HCT116 (cell line): ENCODE results near the gene STK39. TPM values are rescaled to one million over a fixed set of nuclear protein-coding genes. Genes with fewer than 3 reads are reported as not detected.

ENCODE experiments used
- ATAC-seq: fragments of 200-7000 bp; cut with Tn5 transposase; 2 replicates; pipeline ENCODE4 v1.9.1; 2020; ENCODE audit warnings: mild to moderate bottlenecking, moderate library complexity
- BruUV-seq: library from RNA; stranded (reverse); fragments of 400-500 nt; replicated peaks from 2 replicates; lab custom pipeline; 2021; lab: Mats Ljungman, UMichigan
- CTCF ChIA-PET: fragments of 300-600 bp; sonication (Branson Sonifier 250); formaldehyde crosslinking; loops from one replicate; lab custom pipeline; 2021; ENCODE audit warnings: antibody characterized with exemption; lab: Charles Lee
- POLR2A ChIA-PET: fragments of 300-600, 350-600 bp; sonication (Branson Sonifier 250); formaldehyde crosslinking; loops from one replicate; lab custom pipeline; 2021; ENCODE audit warnings: antibody characterized with exemption; lab: Charles Lee
- RAD21 ChIA-PET, 2 experiments: fragments of 300-600 bp; sonication (Branson Sonifier 250); formaldehyde crosslinking; loops; one replicate each; lab custom pipeline; 2023; ENCODE audit warnings: low total read pairs in 2 of 2; ENCODE audit not compliant: uncharacterized antibody in 2 of 2, unreplicated experiment in 2 of 2, low non-redundant PET in 1 of 2; lab: Charles Lee
- DNase-seq: peaks from one replicate; pipeline ENCODE4 v3.0.0-alpha.2; 2010; ENCODE audit warnings: low read depth, low spot score
- H2AFZ ChIP-seq: fragments of 200-600 bp; shearing (Covaris generic), sonication (generic); 2 replicates; pipeline ENCODE4 v1.6.1; 2017; ENCODE audit warnings: low read depth, mixed run types, mixed read lengths, antibody characterized with exemption, low read length; ENCODE audit not compliant: poor library complexity, severe bottlenecking
- H3K27ac ChIP-seq: 2 replicates; pipeline ENCODE4 v1.5.1; 2012; ENCODE audit warnings: low read depth, low read length
- H3K27me3 ChIP-seq: fragments of 200-600 bp; sonication (generic); 2 replicates; pipeline ENCODE4 v1.6.1; 2016; ENCODE audit warnings: mixed run types, low read length, mixed read lengths; ENCODE audit not compliant: insufficient read depth
- H3K36me3 ChIP-seq, 2 experiments: fragments of 200-500 bp in 1 of 2; fragments of 200-600 bp in 1 of 2; sonication (Bioruptor generic) in 1 of 2; sonication (generic) in 1 of 2; 2 replicates each; pipeline versions ENCODE4 v1.5.1 to v1.6.1; 2014 to 2016; ENCODE audit warnings: low read length in 2 of 2, inconsistent platforms in 1 of 2, mixed read lengths in 1 of 2, mixed run types in 1 of 2; ENCODE audit not compliant: insufficient read depth in 2 of 2, control insufficient read depth in 1 of 2
- H3K4me1 ChIP-seq, 2 experiments: fragments of 200-600 bp in 1 of 2; sonication (generic) in 1 of 2; 2 replicates each; pipeline versions ENCODE4 v1.5.1 to v1.6.1; 2012 to 2017; ENCODE audit warnings: low read length in 2 of 2, inconsistent platforms in 1 of 2, mild to moderate bottlenecking in 1 of 2, mixed read lengths in 1 of 2, mixed run types in 1 of 2, moderate library complexity in 1 of 2; ENCODE audit not compliant: insufficient read depth in 2 of 2, control insufficient read depth in 1 of 2
- H3K4me2 ChIP-seq: fragments of 200-600 bp; sonication (generic); 2 replicates; pipeline ENCODE4 v1.6.1; 2017; ENCODE audit warnings: mixed run types, low read length, mixed read lengths
- H3K4me3 ChIP-seq, 2 experiments: fragments of 200-600 bp in 1 of 2; sonication (generic) in 1 of 2; replicated peaks in 1 of 2; 2 replicates each; pipeline ENCODE4 v1.5.1; 2011 to 2016; ENCODE audit warnings: low read length in 2 of 2, control low read depth in 1 of 2, low read depth in 1 of 2, mild to moderate bottlenecking in 1 of 2, mixed read lengths in 1 of 2, mixed run types in 1 of 2
- H3K79me2 ChIP-seq: fragments of 200-600 bp; sonication (generic); 2 replicates; pipeline ENCODE4 v1.6.1; 2017; ENCODE audit warnings: mild to moderate bottlenecking, mixed run types, low read length, moderate library complexity, mixed read lengths; ENCODE audit not compliant: insufficient read depth
- H3K9ac ChIP-seq: fragments of 200-600 bp; sonication (generic); 2 replicates; pipeline ENCODE4 v1.6.1; 2016; ENCODE audit warnings: low read length, mixed read lengths
- H3K9me2 ChIP-seq: fragments of 200-600 bp; sonication (generic), shearing (Covaris generic); 2 replicates; pipeline ENCODE4 v1.6.1; 2017; ENCODE audit warnings: mixed run types, mild to moderate bottlenecking, moderate library complexity; ENCODE audit not compliant: insufficient read depth
- H3K9me3 ChIP-seq, 2 experiments: fragments of 200-500 bp in 1 of 2; fragments of 200-600 bp in 1 of 2; sonication (Bioruptor generic) in 1 of 2; sonication (generic) in 1 of 2; 2 replicates each; pipeline ENCODE4 v1.6.1; 2014 to 2017; ENCODE audit warnings: low read length in 2 of 2, mixed read lengths in 2 of 2, inconsistent platforms in 1 of 2, low read depth in 1 of 2, mild to moderate bottlenecking in 1 of 2, mixed run types in 1 of 2, moderate library complexity in 1 of 2; ENCODE audit not compliant: control insufficient read depth in 1 of 2, insufficient read depth in 1 of 2
- H4K20me1 ChIP-seq: fragments of 200-600 bp; sonication (generic), shearing (Covaris generic); 2 replicates; pipeline ENCODE4 v1.6.1; 2017; ENCODE audit warnings: mixed run types, mild to moderate bottlenecking, moderate library complexity; ENCODE audit not compliant: insufficient read depth
- ATF3 ChIP-seq: IDR thresholded peaks from 2 replicates; pipeline ENCODE4 v1.6.1; 2012
- CTCF ChIP-seq, 3 experiments: fragments of 200-600 bp in 1 of 3; sonication (generic) in 1 of 3; IDR thresholded peaks in 2 of 3; conservative IDR thresholded peaks in 1 of 3; 2 replicates each; pipeline ENCODE4 v1.5.1; 2012 to 2017; ENCODE audit warnings: low read depth in 2 of 3, low read length in 2 of 3, antibody characterized with exemption in 1 of 3, borderline replicate concordance in 1 of 3, control low read depth in 1 of 3, mild to moderate bottlenecking in 1 of 3, mixed read lengths in 1 of 3, mixed run types in 1 of 3, moderate library complexity in 1 of 3; ENCODE audit not compliant: insufficient read depth in 1 of 3
- ELF1 ChIP-seq: IDR thresholded peaks from 2 replicates; pipeline ENCODE4 v1.6.1; 2012; ENCODE audit warnings: low read depth, borderline replicate concordance
- EZH2 ChIP-seq: fragments of 200-600 bp; sonication (generic); IDR thresholded peaks from 2 replicates; pipeline ENCODE4 v1.6.1; 2017; ENCODE audit warnings: antibody characterized with exemption, mixed run types
- FOSL1 ChIP-seq: IDR thresholded peaks from 2 replicates; pipeline ENCODE4 v1.6.1; 2012; ENCODE audit warnings: low read depth
- POLR2A ChIP-seq: IDR thresholded peaks from 2 replicates; pipeline ENCODE4 v1.7.0; 2011; ENCODE audit warnings: borderline replicate concordance; ENCODE audit not compliant: insufficient read depth, insufficient read length; ENCODE audit errors: extremely low read depth
- ZFX ChIP-seq: fragments of 450-650 bp; IDR thresholded peaks from 2 replicates; pipeline ENCODE4 v1.6.1; 2017
- intact Hi-C: fragments of 100-400 bp; cut with micrococcal nuclease; formaldehyde crosslinking; loops from 2 replicates; pipeline ENCODE4 v1.10.0; 2022
- total RNA-seq: library from RNA; stranded (reverse); gene quantifications from one replicate; pipeline ENCODE4 v1.2.1, GENCODE V29; 2021; ENCODE audit not compliant: unreplicated experiment

Gene STK39
- total RNA-seq, 1 experiment from 2014 or later: 118 TPM

- H3K36me3 ChIP-seq: peaks cover 0 to 59% of the 10 kb centered on the region in 2 experiments; a peak in 2 of 4 replicates
- no peak for TF ChIP-seq ATF3
- TF ChIP-seq EZH2: no peak
- no peak for TF ChIP-seq ZFX
- no peak overlapping the region for H2AFZ ChIP-seq
- H4K20me1 ChIP-seq: no peaks in the 10 kb centered on the region
- no peaks in the 10 kb centered on the region for H3K27me3 ChIP-seq
- H3K4me3 ChIP-seq: no peak overlapping the region
- BruUV-seq: no TSS peak
- intact Hi-C loops: no loop called here
- H3K9me3 ChIP-seq: no peaks in the 10 kb centered on the region
- CTCF ChIA-PET: interaction anchor here (1.7 kb wide), 1 partner anchor 39 kb away, joined by 5 read pairs; no protein-coding TSS in a partner anchor
- no peaks in the 10 kb centered on the region for H3K9me2 ChIP-seq
- H3K27ac ChIP-seq: no peak overlapping the region
- no peak overlapping the region for H3K4me2 ChIP-seq
- no peak overlapping the region for H3K9ac ChIP-seq
- DNase-seq: no peak
- POLR2A ChIA-PET: no interaction called here
- peaks cover 81% of the 10 kb centered on the region for H3K79me2 ChIP-seq
- H3K4me1 ChIP-seq: peaks cover 38 to 68% of the 10 kb centered on the region in 2 experiments
- no peak for ATAC-seq
- RAD21 ChIA-PET: interaction anchor here in 1 of 2 experiments (0.6 kb wide), 1 partner anchor 599 kb away, joined by 3 read pairs; no protein-coding TSS in a partner anchor
These were observed 90.3 kb downstream of the STK39 start for GRCh38 chr2:168157070-168157469.

- ChIA-PET CTCF (interaction anchor here (1.7 kb wide), 1 partner anchor 38 kb away, joined by 5 read pairs; no protein-coding TSS in a partner anchor), POLR2A (no interaction called here), RAD21 (no interaction called here)
- no peak overlapping the region for H3K27ac ChIP-seq
- H3K27me3 ChIP-seq: no peaks in the 10 kb centered on the region
- BruUV-seq: no TSS peak
- no peak overlapping the region for H3K4me2 ChIP-seq
- H4K20me1 ChIP-seq: no peaks in the 10 kb centered on the region
- peaks cover 0 to 63% of the 10 kb centered on the region in 2 experiments; a peak in 2 of 4 replicates for H3K36me3 ChIP-seq
- H3K4me3 ChIP-seq: no peak overlapping the region
- H3K9me3 ChIP-seq: no peaks in the 10 kb centered on the region
- H3K9me2 ChIP-seq: no peaks in the 10 kb centered on the region
- H3K4me1 ChIP-seq: peaks cover 36 to 64% of the 10 kb centered on the region in 2 experiments
- ATAC-seq (peak; percentile 55), DNase-seq (no peak)
- H3K79me2 ChIP-seq: peaks cover 86% of the 10 kb centered on the region
- TF ChIP-seq CTCF (IDR thresholded peaks at IDR 0.05 in 2 of 3, conservative IDR thresholded peaks at IDR 0.05 in 1 of 3; ENCODE audit: borderline replicate concordance in 1 of 3, insufficient read depth in 1 of 3, low read depth in 2 of 3, low read length in 2 of 3): no peak
- no peak for TF ChIP-seq ELF1
- no peak for TF ChIP-seq POLR2A
- TF ChIP-seq FOSL1: 0 out of 2 replicates have a peak, but pooled peaks have one; percentile 8
- H3K9ac ChIP-seq: no peak overlapping the region
- no peak overlapping the region for H2AFZ ChIP-seq
- intact Hi-C loops: no loop called here
These were observed 90.7 kb downstream of the STK39 start for GRCh38 chr2:168156661-168157060.
